Urothelium cell line (cell line): ENCODE measurements around the gene PRSS50.
"Not testable (repeated sequence)": the region's sequence is repeated elsewhere in the genome, so short reads cannot be mapped to it uniquely, and the experiment has no call there.

Source experiments
- DNase-seq: peaks from one replicate; pipeline ENCODE4 v3.0.0; 2011; ENCODE audit warnings: low spot score, mixed read lengths
- FAIRE-seq: peaks from 2 replicates; lab custom pipeline; 2011; peaks lifted over from hg19 to GRCh38; lab: Jason Lieb, UNC

Gene PRSS50

DNA sequence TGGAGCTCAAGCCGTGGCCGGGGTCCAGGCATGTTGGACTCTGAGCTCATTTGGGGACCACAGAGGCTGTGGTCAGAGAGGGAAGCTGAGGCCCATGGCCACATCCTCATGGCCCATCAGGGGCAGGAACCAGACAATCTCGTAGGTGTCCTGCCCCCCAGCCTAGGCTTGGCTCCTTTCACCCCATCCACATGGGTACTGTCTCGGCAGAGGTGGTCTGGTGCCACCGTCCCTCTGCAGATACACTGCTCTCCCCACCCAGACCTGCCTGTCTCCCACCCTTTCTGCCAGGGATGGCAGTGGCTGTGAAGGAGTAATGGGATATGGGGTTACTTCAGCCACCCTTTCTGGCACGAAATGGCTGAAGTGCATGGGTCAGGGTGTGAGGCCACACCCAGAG lies 7.9 kb downstream of the PRSS50 start:
- DNase-seq (no peak), FAIRE-seq (peak; percentile 37)

DNA sequence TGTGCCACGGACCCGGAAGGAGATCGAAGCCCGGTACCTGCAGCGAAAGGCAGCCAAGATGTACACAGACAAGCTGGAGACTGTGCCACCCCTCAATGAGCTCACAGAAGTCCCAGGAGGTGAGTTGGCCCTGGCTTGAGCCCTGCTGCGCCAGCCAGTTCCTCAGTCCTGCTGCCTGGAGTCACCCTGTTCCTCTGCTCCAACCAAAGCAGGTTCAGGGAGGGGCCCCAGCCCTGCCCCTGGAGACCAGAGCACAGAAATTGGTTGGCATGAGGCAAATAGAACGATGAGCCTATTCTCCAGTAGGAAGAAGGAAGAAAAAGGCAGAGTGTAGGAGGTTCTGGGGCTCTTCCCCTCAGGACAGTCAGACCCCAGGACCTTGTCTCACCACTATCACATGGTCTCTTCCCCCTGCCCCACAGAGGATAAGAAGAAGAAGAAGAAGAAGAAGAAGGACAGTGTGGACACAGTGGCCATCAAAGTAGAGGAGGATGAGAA lies 8.5 kb downstream of the PRSS50 start:
- DNase-seq: no peak
- no peak for FAIRE-seq

DNA sequence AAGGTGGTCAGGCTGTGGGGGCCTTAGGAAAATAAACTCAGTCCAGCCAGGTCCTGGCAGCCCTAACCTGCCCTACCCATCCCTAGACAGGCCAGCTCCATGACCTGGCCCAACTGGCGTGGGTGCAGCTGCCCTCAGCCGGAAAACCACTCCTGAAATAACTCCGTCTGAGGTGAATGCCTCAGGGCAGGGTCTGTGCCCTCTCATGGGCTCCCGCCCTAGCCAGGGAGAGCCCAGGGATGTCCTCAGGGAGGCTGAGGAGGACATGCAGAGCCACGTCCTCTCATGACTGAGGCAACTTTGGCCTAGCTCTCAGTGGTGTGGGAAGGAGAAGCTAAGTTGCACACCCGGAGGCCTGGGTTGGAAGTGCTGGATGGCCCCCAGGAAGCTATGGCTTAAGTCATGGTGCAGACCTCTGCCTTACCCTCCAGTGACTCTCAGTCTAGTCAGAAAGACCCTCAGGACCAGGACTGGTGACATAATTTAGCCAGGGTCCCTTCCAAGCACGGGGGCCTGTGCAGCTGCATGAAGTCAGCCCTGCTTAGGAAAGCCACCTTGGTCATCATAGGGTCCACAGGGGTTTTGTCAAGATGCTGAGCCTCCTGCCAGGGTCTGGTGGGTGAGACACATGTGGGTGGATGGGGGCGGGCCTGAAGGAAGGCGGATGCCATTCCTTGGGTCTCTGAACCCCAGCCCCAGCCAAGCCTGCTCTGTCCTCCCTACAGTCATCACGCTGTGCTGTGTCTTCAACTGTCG lies 9.1 kb downstream of the PRSS50 start:
- DNase-seq (no peak), FAIRE-seq (no peak)

DNA sequence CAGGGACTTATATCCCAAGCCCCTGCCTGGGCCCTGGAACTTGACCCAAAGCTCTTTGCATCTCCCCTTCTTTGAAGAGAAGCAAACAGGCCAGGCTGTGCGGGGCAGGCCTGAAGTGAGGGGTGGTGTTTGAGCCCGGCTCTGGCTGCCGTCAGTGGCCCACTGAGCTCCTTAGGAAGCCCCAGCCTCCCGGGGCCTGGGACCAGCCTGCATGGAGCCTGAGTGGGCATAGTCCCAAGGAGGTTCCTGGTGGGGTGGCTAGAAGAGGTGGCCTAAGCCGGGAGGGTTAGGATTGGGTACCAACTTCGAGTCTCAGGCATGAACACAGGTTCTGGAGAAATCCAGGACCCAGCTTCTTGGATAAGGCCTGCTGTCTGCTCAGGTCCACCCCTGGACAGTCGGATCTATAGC lies 10.1 kb downstream of the PRSS50 start:
- DNase-seq (no peak), FAIRE-seq (no peak)

DNA sequence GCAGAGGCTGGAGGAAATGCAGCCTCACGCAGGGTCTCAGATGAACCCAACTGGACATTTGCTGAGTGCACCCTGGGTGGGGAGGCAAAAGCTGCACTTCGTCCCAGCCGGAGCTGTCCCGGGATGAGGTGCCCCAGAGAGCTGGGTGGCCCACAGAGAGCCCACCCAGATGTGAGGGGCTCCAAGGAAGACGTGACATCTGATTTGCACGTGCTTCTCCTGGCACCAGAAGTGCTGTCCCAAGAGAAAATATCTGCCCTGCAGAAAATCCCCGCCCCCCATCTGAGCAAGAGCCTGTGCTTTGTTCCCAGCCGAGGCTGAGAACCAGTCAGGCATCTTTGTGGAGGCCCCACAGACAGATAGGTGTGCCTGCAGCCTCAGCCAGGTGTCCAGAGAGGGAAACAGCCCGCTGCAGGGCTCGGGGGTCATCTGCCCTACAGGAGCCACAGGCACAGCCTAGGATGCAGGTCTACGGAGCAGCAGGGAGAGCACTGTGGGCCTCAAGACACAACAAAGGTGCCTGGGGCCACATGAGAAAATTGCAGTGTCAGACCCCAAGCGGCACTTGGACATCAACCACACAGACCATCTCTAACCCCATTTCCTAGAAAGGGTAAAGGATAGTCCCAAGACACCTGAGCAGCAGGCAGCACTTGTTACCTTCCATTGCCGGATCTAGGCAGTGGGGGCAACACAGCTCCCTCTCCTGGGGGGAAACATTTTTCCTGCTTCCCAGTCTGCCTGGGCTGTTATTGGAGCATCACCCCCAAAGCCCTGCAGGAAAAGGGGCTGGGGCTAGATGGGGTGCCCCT lies 10.7 kb downstream of the PRSS50 start:
- FAIRE-seq (no peak), DNase-seq (no peak)

DNA sequence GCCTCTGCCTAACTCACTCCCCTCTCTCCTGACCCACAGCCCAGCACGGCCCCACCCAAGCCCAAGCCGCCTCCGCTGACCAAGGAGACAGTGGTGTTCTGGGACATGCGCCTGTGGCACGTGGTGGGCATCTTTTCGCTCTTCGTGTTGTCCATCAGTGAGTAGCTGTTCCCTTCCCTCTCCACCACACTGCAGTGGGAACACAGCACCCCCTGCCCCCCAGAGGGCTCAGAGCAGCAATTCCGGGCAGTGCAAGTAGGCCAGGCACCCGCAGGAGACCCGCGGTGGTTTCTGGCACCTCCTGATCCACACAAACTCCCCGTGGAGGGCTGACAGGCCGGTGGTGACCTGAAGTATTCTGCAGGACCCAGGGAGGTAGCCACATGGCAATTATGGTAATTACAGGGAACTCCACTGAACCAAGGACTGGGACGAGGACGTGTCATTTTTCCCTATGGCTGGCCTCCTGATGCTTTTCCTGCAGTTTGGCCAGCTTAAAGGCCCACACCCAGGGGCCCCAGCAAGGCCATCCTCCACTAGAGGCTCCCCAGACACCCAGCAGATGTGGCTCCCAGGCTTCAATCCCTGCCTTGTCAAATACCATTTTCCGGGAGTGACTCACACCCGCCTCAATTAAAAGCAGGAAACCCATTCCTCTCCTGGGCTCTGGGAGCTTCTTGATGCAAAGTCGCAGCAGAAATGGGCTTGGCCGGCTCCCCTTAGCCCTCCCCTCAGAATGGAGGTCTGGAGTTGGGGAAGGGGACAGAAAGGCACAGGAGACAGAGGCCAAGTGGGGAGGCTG lies 11.7 kb downstream of the PRSS50 start:
- DNase-seq (peak; percentile 66), FAIRE-seq (no peak)

DNA sequence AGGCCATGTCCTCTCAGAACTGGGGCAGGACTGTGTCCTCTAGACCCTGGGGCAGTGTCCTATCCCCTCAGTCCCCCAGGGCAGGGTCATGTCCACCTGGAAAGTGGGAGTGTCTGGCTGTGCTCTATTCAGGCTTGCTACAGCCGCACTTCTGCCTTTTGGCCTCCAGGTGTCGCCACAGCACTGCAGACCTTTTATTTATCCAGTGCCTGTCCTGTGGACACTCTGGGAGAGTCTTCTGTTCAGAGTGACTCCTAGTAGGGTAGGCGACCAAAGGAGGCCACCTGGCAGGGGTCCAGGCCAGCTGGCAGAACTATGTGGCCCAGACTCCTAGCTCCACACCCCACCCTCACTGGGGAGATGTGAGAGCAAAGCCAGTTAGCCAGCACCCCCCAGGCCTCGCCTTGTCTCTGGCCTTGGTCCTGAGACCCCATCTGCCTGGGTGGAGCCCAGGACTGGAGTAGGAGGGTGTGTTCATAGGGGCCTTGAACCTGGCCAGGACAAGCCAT lies 12.6 kb downstream of the PRSS50 start:
- FAIRE-seq (no peak), DNase-seq (peak; percentile 82)

DNA sequence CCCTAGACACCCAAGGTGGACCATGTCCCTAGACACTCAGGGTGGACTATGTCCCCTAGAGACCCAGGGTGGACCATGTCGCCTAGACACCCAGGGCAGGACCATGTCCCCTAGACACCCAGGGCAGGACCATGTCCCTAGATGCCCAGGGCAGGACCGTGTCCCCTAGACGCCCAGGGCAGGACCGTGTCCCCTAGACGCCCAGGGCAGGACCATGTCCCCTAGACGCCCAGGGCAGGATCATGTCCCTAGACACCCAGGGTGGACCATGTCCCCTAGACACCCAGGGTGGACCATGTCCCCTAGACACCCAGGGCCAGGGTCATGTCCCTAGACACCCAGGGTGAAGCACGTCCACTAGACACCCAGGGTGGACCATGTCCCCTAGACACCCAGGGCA lies 13.3 kb downstream of the PRSS50 start:
- peak; percentile 35 for FAIRE-seq

DNA sequence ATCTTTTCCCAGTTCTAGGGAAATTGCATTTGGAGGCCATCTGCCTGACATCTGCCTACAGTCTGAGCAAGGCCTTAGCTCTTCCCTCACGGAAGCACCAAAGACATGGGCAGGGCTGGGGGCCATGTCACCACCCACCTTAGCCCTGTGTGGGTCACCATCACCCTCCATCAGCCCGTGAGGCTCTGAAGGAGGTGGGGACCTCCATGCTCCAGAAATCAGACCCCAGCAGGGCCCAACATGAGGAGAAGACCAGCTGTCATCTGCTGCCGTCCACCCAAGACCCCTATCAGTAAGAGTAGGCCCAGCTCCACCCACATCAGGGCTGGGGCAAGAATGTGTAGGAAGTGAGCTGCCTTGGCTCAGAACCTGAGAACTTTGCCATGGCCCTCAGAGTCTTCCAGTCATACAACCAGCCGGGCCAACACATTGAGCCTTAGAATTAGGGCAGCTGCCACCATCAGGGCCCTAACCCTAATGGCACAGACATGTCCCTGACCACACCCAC lies 14.6 kb downstream of the PRSS50 start:
- DNase-seq (no peak), FAIRE-seq (peak; percentile 37)

More for the DNA sequence above, 13.3 kb downstream of the PRSS50 start:
- DNase-seq: not testable (repeated sequence)

DNA sequence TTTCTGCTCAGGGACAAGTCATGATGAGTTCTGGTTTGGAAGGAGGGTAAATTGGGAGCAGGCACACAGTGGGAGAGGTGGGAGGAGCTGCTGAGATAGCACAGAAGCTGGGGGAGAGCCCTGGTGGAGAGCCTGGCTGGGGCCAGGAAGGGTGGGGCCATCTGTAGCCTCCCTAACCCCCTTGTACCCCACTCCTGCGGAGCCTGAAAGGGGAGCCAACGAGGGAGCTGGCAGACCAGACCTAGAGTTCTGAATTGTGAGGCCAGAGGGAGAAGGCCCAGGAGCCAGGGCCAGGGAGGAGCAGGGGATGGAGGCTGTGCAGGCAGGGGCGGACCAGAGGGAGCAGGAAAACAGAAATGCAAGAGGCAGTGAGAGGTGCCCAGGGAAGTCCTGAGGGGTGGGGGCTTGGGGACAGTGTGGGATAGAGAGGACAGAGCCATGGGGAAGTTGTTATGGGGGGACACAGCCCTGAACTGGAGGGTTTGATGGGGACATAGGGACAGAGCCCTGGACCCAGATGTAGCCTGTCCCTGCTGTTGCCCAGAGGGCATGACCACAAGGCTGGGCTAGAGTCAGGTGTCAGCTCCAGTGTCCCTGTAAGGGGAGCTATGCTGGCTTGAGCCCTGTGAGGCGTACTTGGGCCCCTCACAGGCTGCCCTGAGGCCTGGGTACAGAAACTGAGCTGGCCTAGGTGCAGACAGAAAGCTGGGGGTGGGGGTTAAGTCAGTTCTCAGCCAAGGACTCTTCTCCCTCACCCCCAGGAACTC lies 15.2 kb downstream of the PRSS50 start:
- FAIRE-seq: no peak
- DNase-seq: no peak

DNA sequence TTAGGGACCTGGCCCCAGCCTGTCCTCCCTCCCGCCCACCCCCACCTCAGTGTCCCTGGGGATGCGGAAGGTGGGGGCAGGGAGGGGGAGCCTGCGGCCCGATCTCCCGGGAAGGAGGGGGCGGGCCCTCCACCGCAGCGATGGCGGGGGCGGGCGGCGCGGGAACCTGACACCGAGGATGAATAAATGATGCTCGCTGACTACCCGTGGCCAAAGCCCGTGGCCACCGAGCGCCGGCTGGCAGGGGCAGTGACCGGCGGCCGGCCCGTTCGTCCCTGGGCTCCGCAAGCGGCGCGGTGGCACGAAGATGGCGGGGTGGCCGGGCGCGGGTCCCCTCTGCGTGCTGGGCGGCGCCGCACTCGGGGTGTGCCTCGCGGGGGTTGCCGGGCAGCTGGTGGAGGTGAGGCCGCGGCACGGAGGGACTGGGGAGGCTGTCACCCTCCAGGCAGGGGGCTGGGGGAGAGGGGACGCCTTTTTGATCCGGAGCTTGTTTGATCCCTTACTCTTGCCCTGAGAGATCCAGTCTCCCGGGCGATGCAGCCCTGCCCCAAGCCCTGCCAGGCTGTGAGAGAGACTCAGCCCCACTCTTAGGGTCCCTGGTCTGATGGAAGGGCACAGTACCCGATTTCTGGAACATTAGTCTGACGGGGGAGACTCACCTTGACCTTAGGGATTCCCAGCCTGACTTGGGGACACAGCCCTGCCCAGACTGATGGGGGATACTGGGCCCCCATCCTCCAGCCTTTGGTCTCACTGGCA lies 16.3 kb downstream of the PRSS50 start, which contains the start of gene TMIE:
TMIE (plus strand) TSS at position 212 of the 759 bp plus-strand sequence; CDS start at position 308, 96 bp downstream.
- no peak for FAIRE-seq

DNA sequence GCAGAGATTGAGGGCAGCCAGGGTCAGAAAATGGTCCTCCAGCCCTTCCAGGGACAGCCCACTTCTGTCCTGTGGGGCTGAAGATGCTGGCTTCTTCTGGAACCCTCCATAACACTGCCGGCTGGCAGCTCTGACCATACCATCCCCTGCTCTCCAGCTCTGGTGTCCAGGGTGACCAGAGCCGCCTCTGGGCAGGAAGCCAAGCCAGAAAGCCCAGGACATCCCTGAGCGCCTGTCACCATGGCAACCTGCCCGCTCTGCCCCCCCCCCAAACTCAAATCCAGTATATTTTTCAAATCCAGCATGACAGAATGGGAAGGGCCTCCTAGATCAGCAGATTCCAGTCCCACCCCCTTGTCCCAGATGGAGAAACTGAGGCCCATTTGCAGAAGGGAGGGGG lies 16.9 kb downstream of the PRSS50 start:
- no peak for FAIRE-seq

More for the DNA sequence above, 16.3 kb downstream of the PRSS50 start, which contains the start of gene TMIE:
- peak; percentile 26 for DNase-seq

DNA sequence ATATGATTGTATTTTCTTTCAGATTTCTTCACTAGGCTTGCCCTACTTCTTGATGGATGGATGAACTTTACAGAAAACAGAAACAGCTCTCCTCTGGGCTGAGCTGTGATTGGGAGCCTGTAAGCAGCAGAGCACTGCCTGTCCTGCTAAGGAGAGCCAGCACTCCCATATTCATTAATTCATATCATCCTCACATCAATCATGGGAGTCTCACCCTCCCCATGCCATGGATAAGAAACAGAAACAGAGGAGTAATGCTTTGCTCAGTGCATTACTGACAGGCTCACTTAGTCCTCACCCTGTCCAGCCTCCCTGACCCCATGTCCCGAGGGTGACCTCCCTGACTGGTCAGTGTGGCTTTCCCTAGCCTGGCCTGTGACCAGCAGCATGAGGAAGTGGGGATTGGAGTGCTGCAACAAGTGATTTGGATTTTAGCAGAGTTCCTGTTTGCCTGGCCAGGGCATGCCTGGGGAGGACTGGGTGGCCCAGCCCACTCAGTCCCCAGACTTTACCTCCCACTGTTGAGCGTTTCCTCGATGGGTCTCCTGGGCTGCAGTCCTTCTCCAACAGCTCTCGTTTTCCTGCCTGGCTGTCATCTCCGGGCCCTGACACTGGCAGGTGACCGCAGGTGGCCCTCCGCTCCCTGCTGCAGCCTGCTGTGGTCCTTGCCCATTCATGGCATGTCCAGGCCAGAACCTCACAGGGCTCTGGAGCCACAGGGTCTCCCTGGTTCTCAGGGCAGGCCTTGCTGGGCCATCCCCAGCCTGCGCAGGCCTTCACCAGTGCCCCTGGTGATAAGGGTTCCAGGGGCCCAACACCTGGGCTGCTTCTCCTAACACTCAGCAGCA lies 17.8 kb downstream of the PRSS50 start:
- no peak for FAIRE-seq
- no peak for DNase-seq

More for the DNA sequence above, 16.9 kb downstream of the PRSS50 start:
- peak; percentile 37 for DNase-seq

DNA sequence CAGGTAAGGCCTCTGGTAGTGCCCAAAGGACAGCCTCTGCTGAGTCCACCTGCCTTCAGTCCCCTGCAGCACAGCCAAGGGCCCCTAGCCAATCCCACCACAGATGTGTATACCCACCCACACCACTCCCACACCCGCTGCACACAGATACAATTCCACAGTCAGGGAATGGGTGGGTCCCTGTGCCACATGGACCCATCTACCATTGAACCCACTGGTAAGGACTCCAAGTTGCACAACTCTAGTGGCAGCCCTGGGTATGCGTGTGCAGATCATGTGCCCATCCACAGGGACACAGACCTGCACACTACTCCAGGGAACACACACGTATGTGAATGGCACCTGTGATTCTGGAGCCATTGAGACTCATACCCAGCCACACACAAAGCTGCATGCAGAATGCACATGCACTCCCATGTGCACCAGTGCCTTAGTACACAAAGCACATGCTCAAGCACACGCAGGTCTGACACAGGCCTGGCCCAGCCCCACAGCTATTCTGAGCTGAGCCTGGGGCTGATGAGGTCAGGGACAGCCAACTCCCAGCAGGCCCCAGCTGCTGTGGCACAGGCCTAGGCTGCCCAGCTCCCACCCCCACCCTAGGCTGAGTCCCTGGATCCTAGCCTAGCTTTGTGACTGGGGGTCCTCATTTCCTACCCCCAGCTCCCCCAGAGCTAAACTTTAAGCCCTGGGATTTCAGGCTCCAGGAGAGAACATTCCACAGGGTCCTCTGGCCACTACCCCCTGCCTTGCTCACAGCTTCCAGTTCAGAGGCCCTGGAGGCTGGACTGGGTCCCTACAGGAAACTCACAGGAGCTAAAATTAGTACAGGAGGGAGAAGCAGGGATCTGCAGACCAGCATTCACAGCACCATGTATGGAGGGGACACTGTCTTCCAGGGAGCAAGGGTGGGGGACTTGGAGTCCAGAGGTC lies 21.4 kb downstream of the PRSS50 start:
- DNase-seq (no peak), FAIRE-seq (peak; percentile 17)

DNA sequence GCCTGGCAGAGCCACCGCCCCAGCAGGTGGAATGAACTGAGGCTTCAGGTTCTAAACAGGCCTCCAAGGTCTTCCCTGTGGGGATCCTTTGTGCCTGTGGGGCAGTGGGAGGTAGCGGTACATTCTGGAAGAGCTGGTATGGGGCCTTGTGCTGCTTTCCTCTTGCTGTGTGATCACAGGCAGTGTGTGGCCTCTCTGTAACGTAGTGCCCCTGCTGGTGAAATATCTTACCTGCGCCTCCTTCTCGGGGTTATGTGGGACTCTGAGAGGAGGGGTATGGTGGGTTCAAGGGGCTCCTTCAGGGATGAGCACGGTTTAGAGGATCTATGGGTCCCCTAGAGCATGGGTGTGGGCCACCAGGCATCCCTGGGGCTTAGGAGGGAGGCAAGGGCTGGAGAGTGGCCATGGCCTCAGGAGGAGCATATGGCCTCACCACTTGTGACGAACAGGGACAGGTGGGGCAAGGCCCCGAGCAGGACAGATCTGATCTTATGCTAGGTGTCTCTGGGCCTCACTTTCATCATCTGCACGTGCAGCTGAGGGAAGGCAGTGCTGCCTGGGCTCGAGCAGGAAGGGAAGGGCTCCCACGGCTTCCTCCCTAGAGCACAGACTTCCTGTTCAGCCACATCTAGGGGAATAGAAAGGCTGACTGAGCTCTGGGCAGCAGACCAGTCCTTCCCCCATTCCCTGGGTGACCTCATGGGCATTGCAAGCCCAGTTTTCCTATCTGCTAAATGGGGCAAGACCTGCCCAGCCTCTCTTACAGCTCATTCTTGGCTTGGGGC lies 22.3 kb downstream of the PRSS50 start:
- FAIRE-seq (no peak), DNase-seq (peak; percentile 21)

DNA sequence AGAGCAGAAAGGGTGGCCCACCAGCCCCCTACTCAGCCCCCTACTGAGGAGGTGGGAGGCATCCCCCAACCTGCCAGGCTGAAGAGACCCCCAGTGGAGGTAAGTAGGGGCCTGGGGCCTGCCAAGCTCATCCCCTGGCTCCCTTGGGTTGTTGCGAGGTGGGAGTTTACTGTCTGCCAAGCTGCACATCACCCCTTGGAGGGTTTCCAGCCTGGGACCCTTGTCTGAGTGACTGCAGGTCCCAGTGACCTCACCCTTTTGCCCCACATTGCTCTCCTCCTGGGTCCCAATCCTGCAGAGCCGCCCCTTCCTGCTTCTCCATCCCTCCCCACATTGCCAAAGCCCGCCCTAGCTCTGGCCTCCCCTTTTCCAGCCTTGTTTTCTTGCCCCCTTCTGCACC lies 23.1 kb downstream of the PRSS50 start:
- no peak for FAIRE-seq
- no peak for DNase-seq
